GM23248 (cell line): Measurements from ENCODE around the gene DRC3.

ENCODE experiments used
- EZH2 ChIP-seq: fragments of 200-600 bp; sonication (generic); IDR thresholded peaks from 2 replicates; pipeline ENCODE4 v1.6.1; 2018; ENCODE audit warnings: antibody characterized with exemption, mild to moderate bottlenecking; ENCODE audit not compliant: insufficient read depth, poor library complexity, severe bottlenecking
- EZH2phosphoT487 ChIP-seq: fragments of 200-600 bp; sonication (generic); IDR thresholded peaks from 2 replicates; pipeline ENCODE4 v1.6.1; 2018; ENCODE audit warnings: antibody characterized with exemption, moderate library complexity, mild to moderate bottlenecking, low read depth; ENCODE audit not compliant: insufficient read depth

DNA sequence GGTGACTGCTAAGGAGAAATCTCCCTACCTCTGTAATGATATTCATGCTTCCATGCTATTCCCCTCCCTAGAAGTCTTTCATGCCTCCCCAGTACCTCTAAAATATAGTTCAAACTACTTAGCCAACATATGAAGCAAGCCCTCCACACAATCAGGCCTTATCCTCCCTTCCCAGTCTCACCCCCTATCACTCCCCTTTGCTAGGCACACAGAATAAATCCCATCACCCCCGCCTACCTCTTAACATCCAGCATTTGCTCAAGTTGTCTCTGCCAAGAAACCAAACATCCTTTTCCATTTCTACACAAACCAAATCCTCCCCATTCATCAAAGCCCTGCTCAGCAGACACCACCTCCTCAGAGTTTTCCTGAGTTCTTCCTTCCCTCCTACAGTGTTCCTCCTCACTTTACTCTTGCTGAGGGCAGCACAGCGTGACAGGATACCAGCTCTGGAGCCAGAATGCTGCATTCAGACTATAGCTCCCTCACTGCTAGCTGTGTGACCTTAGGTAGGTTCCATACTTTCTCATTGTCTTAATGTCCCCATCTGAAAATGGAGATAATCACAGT lies 7.4 kb upstream of the DRC3 start:
- TF ChIP-seq EZH2: no peak
- no peak for TF ChIP-seq EZH2phosphoT487
